Suppressor macrophage treated with lipopolysaccharide for 1 hour (primary cell): ENCODE measurements around the gene C5orf63.
A peak's percentile ranks its signal among the peaks of the same experiment; 100 is the strongest.
"Not testable (repeated sequence)": the region's sequence is repeated elsewhere in the genome, so short reads cannot be mapped to it uniquely, and the experiment has no call there.

Experiments used
- DNase-seq, 3 donors: peaks; one replicate each; pipeline ENCODE4 v3.0.0-alpha.2; 2020 to 2022

Gene C5orf63

GRCh38 chr5:127074466-127074865 lies 1.2 kb upstream of the C5orf63 start:
- DNase-seq, result no peak

- DNase-seq, result no peak
Measured at GRCh38 chr5:127070243-127070642, 3.1 kb downstream of the C5orf63 start.

- DNase-seq, result no peak
Measured at GRCh38 chr5:127068493-127069214, 4.6 kb downstream of the C5orf63 start.

GRCh38 chr5:127066721-127067120 lies 6.6 kb downstream of the C5orf63 start:
- DNase-seq, result no peak

- no peak for DNase-seq
Measured at GRCh38 chr5:127064253-127064840, 9.0 kb downstream of the C5orf63 start.

- no peak for DNase-seq
Measured at GRCh38 chr5:127063257-127063913, 9.9 kb downstream of the C5orf63 start.

- no peak for DNase-seq
Measured at GRCh38 chr5:127061956-127062355, 11.3 kb downstream of the C5orf63 start.

GRCh38 chr5:127061537-127061936 lies 11.8 kb downstream of the C5orf63 start:
- no peak for DNase-seq

- DNase-seq, result peak in 1 of 3 donors; percentile 32
Measured at GRCh38 chr5:127060470-127060985, 12.8 kb downstream of the C5orf63 start.

- DNase-seq, result peak in 1 of 3 donors; percentile 19
Measured at GRCh38 chr5:127056896-127057295, 16.4 kb downstream of the C5orf63 start.

- peak in 1 of 3 donors; percentile 16 for DNase-seq
Measured at GRCh38 chr5:127055880-127056653, 17.2 kb downstream of the C5orf63 start.

- DNase-seq, result not testable (repeated sequence)
Measured at GRCh38 chr5:127053551-127053950, 19.8 kb downstream of the C5orf63 start.

GRCh38 chr5:127053049-127053448 lies 20.3 kb downstream of the C5orf63 start:
- DNase-seq, result no peak

GRCh38 chr5:127051591-127051990 lies 21.7 kb downstream of the C5orf63 start:
- no peak for DNase-seq

GRCh38 chr5:127046343-127047072 lies 26.8 kb downstream of the C5orf63 start:
- no peak for DNase-seq

- no peak for DNase-seq
Measured at GRCh38 chr5:127042593-127042992, 30.7 kb downstream of the C5orf63 start.

- DNase-seq, result peak in 1 of 3 donors; percentile 31
Measured at GRCh38 chr5:127041571-127041970, 31.7 kb downstream of the C5orf63 start.

GRCh38 chr5:127040796-127041520 lies 32.3 kb downstream of the C5orf63 start:
- DNase-seq, result no peak

- no peak for DNase-seq
Measured at GRCh38 chr5:127038550-127038949, 34.8 kb downstream of the C5orf63 start.

- no peak for DNase-seq
Measured at GRCh38 chr5:127031863-127032232, 41.5 kb downstream of the C5orf63 start.

- DNase-seq, result peak in 2 of 3 donors; percentile 40 to 54
Measured at GRCh38 chr5:127031147-127031862, 42.0 kb downstream of the C5orf63 start.
